ENCODE results near the gene SAMD4B.
"Not testable (repeated sequence)": the region's sequence is repeated elsewhere in the genome, so short reads cannot be mapped to it uniquely, and the experiment has no call there.

SAMD4B gene

DNA sequence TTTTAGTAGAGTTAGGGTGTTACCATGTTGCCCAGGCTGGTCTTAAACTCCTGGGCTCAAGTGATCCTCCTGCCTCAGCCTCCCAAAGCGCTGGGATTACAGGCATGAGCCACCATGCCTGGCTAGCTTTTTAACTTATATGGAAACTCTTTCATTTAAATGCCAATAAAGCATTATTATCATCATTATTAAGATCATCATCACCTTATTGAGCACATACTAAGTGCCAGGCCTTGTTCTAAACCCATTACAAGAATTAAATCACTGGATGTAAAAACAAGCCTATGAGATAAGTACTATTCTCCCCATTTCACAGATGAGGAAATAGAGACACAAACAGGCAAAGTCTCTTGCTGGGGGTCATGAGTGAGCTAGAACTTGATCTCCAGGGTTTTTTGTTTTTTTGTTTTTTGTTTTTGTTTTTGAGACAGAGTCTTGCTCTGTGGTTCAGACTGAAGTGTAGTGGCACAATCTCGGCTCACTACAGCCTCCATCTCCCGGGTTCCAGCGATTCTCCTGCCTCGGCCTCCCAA lies 7.7 kb upstream of the SAMD4B start:
- DNase-seq (ENCODE audit: low read depth): no peak

DNA sequence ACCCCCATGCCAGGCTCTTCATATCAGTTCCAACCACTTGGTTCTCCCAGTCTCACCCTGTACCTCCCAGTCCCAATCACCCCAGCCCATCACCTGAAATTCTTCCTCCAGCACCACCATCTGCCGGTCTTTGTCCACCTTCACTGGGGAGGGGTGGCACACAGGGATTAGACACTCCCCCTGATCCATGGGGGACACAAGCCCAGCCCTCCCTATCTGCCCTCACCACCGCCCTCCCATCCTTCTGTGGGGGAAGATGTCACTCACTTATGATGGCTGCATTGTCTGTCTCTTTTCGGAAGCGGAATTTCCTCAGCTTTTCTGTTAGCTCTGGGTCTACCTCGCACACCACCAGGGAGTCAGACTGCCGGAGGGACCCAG lies 7.1 kb upstream of the SAMD4B start:
- DNase-seq (ENCODE audit: low read depth): no peak

GRCh38 chr19:39336483-39336882 lies 5.7 kb upstream of the SAMD4B start:
- DNase-seq (ENCODE audit: low read depth): no peak

DNA sequence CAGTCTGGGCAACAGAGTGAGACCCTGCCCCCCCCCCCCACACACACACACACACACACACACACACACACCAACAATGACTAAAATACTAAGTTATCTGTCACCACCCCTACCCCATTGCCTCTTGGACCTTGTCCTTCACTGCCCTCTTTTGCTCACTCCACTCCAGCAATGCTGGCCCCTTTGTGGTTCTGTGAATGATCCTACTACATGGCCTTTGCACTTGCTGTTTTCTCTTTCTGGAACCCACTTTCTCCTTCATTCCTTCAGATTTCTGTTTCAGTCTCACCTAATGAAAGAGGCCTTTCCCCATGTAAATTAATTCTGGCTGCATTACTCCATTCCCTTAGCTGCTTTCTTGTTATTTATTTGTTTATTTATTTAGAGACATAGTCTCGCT lies 2.5 kb upstream of the SAMD4B start:
- DNase-seq (ENCODE audit: low read depth): no peak

- DNase-seq (ENCODE audit: low read depth): not testable (repeated sequence)
These were observed 2.1 kb upstream of the SAMD4B start for GRCh38 chr19:39340156-39340555.

DNA sequence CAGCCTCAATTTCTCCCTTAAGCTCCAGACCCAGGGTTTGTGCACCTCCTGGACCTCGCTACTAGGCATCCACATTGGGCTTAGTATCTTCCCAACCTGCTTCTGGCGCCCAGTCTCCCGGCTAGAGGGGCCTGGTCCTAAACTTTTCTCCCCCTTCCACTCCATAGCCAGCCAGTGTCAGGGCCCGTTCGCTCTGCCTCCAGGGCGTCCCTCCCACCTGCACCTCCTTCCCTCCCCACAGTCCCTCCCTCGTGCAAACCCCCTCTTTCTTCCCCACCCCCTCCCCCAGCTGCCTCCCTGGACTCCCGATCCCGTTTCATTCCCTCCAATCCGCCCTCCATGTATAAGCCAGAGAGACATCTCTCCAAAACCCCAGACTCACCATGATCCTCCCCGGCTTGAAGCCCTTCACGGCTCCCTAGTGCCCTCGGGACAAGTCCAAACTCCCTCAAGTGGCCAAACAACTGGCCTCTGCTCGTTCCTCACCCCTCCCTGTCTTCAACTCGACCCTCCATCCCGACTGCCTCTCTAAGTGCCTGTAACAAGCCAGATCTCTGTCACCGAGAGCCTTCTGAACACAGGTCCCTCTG lies 997 bp upstream of the SAMD4B start:
- peak; percentile 20 for DNase-seq (ENCODE audit: low read depth)

- DNase-seq (ENCODE audit: low read depth): no peak
These were observed 555 bp downstream of the SAMD4B start for GRCh38 chr19:39342647-39343305.

DNA sequence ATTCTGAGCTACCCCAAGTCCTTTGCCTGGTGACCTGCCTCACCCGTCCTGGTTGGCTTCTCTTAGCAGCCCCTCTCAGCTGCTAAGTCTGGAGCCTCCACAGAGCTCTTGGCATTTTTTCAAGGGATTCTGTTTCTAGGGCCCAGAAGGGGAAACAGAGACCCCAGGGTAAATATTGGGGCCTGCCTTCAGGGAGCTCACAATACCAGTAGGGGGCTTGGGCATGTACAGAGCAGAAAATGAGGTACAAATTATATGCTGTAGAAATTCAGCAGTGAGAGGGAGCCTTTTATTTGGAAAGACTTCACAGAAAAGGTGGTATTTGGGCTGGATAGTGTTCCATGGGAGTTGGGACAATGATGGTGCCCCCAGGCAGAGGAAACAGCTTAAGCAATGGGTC lies 3.7 kb downstream of the SAMD4B start:
- no peak for DNase-seq (ENCODE audit: low read depth)

DNA sequence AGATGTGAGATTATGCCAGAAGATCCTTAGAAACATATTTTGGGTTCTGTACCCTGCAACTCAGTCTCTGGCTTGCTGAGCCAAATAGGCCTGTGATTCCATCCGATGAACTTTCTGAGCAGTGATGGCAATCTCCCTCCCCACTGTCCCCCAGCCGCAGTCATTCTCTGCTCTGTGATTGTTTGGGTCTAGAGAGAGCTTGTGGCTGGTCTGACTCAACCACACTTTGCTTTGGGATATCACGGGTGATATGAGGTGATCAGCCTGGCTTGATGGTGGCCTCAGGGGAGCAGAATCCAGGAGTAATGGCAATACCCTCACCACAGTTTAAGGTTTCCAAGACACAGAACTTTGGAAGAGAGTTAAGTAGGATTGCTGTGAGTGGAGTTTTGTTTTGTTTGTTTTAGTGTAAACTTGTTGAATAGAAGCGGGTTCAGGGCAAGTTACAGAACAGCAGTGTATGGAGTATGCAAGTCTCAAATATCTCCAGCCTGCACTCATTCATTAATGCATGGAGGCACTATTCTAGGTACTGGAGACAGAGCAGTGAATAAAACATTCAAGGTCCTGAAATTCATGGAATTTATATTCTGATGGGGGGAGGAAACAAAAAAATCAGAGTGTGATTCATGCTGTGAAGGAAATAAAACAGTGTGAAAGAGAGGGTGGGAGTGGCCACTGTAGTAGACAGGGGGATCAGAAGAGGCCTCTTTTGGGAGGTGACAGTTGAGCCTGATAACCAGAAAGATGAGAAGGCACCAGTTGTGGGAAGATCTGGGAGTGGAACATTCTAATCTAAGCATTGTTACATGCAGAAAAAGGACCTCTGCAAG lies 5.3 kb downstream of the SAMD4B start:
- no peak for DNase-seq (ENCODE audit: low read depth)

DNA sequence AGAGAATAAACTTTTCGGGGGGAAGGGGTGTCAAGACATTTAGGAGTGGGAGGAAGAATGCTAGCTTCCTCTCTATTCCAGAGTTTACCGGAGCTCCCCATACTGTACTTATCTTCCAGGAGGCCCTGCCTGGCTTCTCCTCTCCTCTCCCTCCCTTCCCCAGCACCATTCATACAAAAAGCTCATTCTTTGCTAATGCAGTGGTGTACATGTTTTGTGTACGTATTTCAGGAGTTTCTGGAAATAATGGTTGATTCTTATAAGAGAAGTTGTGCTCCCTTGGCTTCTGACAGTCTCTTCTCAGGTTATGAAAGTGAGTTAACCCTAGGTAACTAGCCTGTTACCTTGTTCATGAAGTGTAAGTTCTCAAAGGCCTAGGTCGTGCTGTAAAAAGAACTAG lies 7.1 kb downstream of the SAMD4B start:
- no peak for DNase-seq (ENCODE audit: low read depth)

- DNase-seq (ENCODE audit: low read depth): no peak
These were observed 7.9 kb downstream of the SAMD4B start for GRCh38 chr19:39350156-39350555.

DNA sequence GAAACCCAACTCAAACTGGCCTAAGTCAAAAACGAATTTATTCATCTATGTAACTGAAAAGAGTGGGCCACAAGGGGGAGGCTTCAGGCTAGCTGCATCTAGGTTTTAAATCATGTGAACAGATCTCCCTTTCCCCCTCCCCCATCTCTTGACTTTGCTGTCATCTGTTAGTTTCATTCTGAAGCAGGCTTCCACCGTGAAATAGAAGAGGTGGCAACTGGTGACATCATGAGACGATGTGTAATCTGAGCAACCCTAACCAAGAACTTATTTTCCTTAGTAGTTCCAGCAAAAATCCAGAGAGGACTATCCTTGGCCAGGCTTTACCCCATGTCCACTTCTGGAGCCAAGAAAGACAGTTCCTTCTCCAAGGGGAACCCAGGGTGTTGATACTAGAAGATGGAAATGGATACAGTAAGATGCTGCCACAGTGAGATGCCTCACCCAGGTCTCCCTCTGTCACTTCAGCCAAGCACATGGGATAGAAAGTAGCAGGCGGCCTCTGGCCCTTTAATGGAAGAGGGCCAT lies 9.4 kb downstream of the SAMD4B start:
- DNase-seq (ENCODE audit: low read depth): peak; percentile 30

GRCh38 chr19:39352381-39353255 lies 10.4 kb downstream of the SAMD4B start:
- DNase-seq (ENCODE audit: low read depth): peak; percentile 18

DNA sequence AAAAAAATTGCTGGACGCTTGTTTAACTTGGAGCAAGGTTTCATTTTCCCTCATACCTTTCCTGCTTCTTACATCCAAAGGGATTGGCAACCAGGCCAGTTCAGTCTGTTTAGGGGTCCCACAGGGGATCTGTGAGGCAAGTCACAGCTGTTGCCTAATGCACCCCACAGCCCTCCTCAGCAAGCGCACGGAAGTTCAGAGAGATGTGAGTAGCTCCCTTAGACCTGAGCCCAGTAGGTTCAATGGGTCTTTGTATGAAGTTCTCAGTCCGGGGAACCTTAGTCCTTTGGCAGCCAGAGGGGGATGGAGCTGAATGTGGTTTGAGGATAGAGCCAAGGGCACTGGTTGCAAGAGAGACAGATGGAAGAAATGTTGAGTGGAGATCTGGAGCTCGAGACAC lies 13.0 kb downstream of the SAMD4B start:
- DNase-seq (ENCODE audit: low read depth): no peak

- DNase-seq (ENCODE audit: low read depth): no peak
These were observed 13.9 kb downstream of the SAMD4B start for GRCh38 chr19:39356073-39356472.

- no peak for DNase-seq (ENCODE audit: low read depth)
These were observed 14.4 kb downstream of the SAMD4B start for GRCh38 chr19:39356647-39357046.

GRCh38 chr19:39359026-39359425 lies 16.8 kb downstream of the SAMD4B start:
- no peak for DNase-seq (ENCODE audit: low read depth)

- no peak for DNase-seq (ENCODE audit: low read depth)
These were observed 18.4 kb downstream of the SAMD4B start for GRCh38 chr19:39360599-39360998.

- DNase-seq (ENCODE audit: low read depth): peak; percentile 19
These were observed 20.7 kb downstream of the SAMD4B start for GRCh38 chr19:39362682-39363657.

DNA sequence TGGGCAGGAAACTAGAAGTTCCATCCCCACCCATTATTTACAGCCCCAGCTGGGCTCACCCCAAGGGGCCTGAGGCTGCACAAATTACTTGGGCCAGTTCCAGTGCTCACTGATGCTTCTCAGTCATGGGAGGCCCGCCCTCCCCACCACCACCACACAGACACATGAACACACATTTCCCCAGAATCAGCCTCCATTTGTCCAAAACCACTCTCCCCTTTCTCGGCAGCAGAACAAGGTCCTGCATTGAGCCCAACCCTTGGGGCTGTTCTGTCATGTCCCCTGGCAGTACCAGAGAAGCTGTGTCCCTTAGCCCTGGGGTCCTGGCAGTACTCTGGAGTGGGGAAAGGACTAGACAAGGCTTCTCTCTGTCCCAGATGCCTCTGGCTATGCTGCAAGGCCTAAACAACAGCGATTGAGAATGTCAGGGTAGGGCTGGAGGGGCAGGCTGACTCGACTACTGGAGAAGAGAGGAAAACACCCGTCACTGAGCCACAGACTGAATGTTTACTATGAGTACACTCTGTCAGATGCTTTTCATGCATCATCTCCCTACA lies 21.8 kb downstream of the SAMD4B start:
- peak; percentile 62 for DNase-seq (ENCODE audit: low read depth)

Data from fibroblast of gingiva (primary cell).